Measurements from ENCODE around the gene SYPL2. TPM values are rescaled to one million over a fixed set of nuclear protein-coding genes. Genes with fewer than 3 reads are reported as not detected.

The SYPL2 gene
- total and polyA plus RNA-seq, 2 donors (not counting 3 experiments of a cell fraction or from before 2014, with no cell fraction given) = not detected

DNA sequence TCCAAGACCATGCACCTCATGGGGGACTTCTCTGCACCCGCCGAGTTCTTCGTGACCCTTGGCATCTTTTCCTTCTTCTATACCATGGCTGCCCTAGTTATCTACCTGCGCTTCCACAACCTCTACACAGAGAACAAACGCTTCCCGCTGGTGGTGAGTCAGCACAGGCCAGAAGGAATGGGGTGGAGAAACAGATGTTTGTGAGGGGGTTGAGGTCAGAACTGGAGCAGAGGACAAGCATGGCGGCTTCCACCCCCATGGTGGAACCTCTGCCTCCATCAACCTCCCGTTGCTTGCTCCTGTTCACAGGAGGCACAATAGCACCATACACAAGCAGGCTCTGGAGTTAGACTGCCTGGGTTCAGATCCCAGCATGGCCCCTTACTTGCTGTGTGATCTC is 10.5 kb downstream of the SYPL2 start:
- CTCF ChIA-PET = interaction anchor here (0.7 kb wide), 1 partner anchor 52 kb away, joined by 3 read pairs; no protein-coding TSS in a partner anchor
- H3K27me3 ChIP-seq (ENCODE audit: control insufficient read depth in 2 of 2, insufficient read depth in 2 of 2, low read length in 2 of 2) = peaks cover 27 to 32% of the 10 kb centered on the region in 2 experiments
- BruUV-seq (replicated peaks) = no TSS peak

More for the DNA sequence above, 10.5 kb downstream of the SYPL2 start:
- Histone ChIP-seq H3K27ac (ENCODE audit: insufficient read depth, low read depth, low read length) (no peak overlapping the region), H3K9me1 (replicated peaks; ENCODE audit: control insufficient read depth, extremely low read depth, insufficient read depth, low read length) (no peaks in the 10 kb centered on the region), H4K20me1 (replicated peaks; ENCODE audit: control insufficient read depth, extremely low read depth, insufficient read depth, low read length) (no peaks in the 10 kb centered on the region), H3K4me2 (ENCODE audit: insufficient read depth, low read length) (no peak overlapping the region), H3K4me1 (ENCODE audit: control insufficient read depth, extremely low read depth, insufficient read depth, low read length) (no peaks in the 10 kb centered on the region), H3K4me3 (replicated peaks in 1 of 3; ENCODE audit: insufficient read depth in 1 of 3, low read depth in 1 of 3, low read length in 3 of 3) (no peak overlapping the region), H3K9me3 (replicated peaks; ENCODE audit: control insufficient read depth, insufficient read depth, low read length) (no peaks in the 10 kb centered on the region), H2AFZ (ENCODE audit: low read depth, low read length) (no peak overlapping the region), H3K79me2 (ENCODE audit: control insufficient read depth, insufficient read depth, low read length) (no peaks in the 10 kb centered on the region), H3K9ac (replicated peaks; ENCODE audit: extremely low read depth, insufficient read depth, low read length) (no peak overlapping the region), H3K36me3 (ENCODE audit: control insufficient read depth in 2 of 2, extremely low read depth in 1 of 2, insufficient read depth in 2 of 2, low read length in 2 of 2) (no peaks in the 10 kb centered on the region)
- FAIRE-seq (no peak), DNase-seq (ENCODE audit: low read depth, low spot score) (no peak)
- dilution Hi-C loops (cut with MboI; ENCODE audit: extremely low pct_ligation_motif_present, low sequenced_read_pairs) = no loop called here
- TF ChIP-seq FOS (IDR thresholded peaks at IDR 0.05; ENCODE audit: borderline replicate concordance, insufficient read depth, low read length) = no peak
- no peak for TF ChIP-seq GATA2 (IDR thresholded peaks at IDR 0.05; ENCODE audit: insufficient read depth, insufficient read length, low read depth, low read length)
- no peak for TF ChIP-seq MYC (IDR thresholded peaks at IDR 0.05; ENCODE audit: low read depth, low read length)
- TF ChIP-seq, protein P1, sequence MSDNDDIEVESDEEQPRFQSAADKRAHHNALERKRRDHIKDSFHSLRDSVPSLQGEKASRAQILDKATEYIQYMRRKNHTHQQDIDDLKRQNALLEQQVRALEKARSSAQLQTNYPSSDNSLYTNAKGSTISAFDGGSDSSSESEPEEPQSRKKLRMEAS (IDR thresholded peaks at IDR 0.05; ENCODE audit: insufficient read depth, insufficient read length) = no peak
- no peak for TF ChIP-seq CTCF (IDR thresholded peaks at IDR 0.05; ENCODE audit: extremely low read depth in 1 of 2, insufficient read depth in 1 of 2, low read depth in 1 of 2, low read length in 2 of 2)
- TF ChIP-seq POLR2A (IDR thresholded peaks at IDR 0.05; ENCODE audit: low read depth, low read length) = no peak
- no peak for TF ChIP-seq JUN (IDR thresholded peaks at IDR 0.05; ENCODE audit: borderline replicate concordance, insufficient read depth, insufficient read length, low read depth)
- TF ChIP-seq EZH2 (IDR thresholded peaks at IDR 0.05; ENCODE audit: borderline replicate concordance, low read depth, low read length, severe bottlenecking) = no peak
- no peak for TF ChIP-seq POLR2AphosphoS5 (IDR thresholded peaks at IDR 0.05; ENCODE audit: insufficient read depth, low read depth, low read length)
- intact Hi-C loops (cut with micrococcal nuclease) = no loop called here
- POLR2A ChIA-PET = no interaction called here
